Measurements from ENCODE around the gene CCNYL1. TPM values are rescaled to one million over a fixed set of nuclear protein-coding genes. Genes with fewer than 3 reads are reported as not detected.
A peak's percentile ranks its signal among the peaks of the same experiment; 100 is the strongest.

CCNYL1 gene
- total RNA-seq, 1 donor from 2014 or later, result 24.3 TPM

- Mint-ChIP-seq H3K4me3 (no peak overlapping the region), H3K9me3 (no peaks in the 10 kb centered on the region), H3K4me1 (no peaks in the 10 kb centered on the region), H3K27ac (ENCODE audit: unreplicated experiment) (no peak overlapping the region), H3K36me3 (ENCODE audit: low read depth) (no peaks in the 10 kb centered on the region), H3K27me3 (ENCODE audit: low read depth) (no peaks in the 10 kb centered on the region)
- TF ChIP-seq, protein P1, sequence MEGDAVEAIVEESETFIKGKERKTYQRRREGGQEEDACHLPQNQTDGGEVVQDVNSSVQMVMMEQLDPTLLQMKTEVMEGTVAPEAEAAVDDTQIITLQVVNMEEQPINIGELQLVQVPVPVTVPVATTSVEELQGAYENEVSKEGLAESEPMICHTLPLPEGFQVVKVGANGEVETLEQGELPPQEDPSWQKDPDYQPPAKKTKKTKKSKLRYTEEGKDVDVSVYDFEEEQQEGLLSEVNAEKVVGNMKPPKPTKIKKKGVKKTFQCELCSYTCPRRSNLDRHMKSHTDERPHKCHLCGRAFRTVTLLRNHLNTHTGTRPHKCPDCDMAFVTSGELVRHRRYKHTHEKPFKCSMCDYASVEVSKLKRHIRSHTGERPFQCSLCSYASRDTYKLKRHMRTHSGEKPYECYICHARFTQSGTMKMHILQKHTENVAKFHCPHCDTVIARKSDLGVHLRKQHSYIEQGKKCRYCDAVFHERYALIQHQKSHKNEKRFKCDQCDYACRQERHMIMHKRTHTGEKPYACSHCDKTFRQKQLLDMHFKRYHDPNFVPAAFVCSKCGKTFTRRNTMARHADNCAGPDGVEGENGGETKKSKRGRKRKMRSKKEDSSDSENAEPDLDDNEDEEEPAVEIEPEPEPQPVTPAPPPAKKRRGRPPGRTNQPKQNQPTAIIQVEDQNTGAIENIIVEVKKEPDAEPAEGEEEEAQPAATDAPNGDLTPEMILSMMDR (conservative IDR thresholded peaks at IDR 0.05), result no peak
- no peak for DNase-seq (ENCODE audit: low read depth, low spot score)
These were observed 12.7 kb downstream of the CCNYL1 start for GRCh38 chr2:207724113-207724512.

GRCh38 chr2:207725873-207726578 lies 14.6 kb downstream of the CCNYL1 start:
- peaks cover 3% of the 10 kb centered on the region for H3K36me3 Mint-ChIP-seq (ENCODE audit: low read depth)
- DNase-seq (ENCODE audit: low read depth, low spot score), result no peak
- H3K27me3 Mint-ChIP-seq (ENCODE audit: low read depth), result no peaks in the 10 kb centered on the region
- no peak overlapping the region for H3K27ac Mint-ChIP-seq (ENCODE audit: unreplicated experiment)
- no peaks in the 10 kb centered on the region for H3K9me3 Mint-ChIP-seq
- no peaks in the 10 kb centered on the region for H3K4me1 Mint-ChIP-seq
- H3K4me3 Mint-ChIP-seq, result no peak overlapping the region
- TF ChIP-seq, protein P1 (conservative IDR thresholded peaks at IDR 0.05), result no peak

- no peak for DNase-seq (ENCODE audit: low read depth, low spot score)
- Mint-ChIP-seq H3K36me3 (ENCODE audit: low read depth) (peaks cover 3% of the 10 kb centered on the region), H3K4me1 (no peaks in the 10 kb centered on the region), H3K4me3 (no peak overlapping the region), H3K27me3 (ENCODE audit: low read depth) (no peaks in the 10 kb centered on the region), H3K9me3 (no peaks in the 10 kb centered on the region), H3K27ac (ENCODE audit: unreplicated experiment) (no peak overlapping the region)
- TF ChIP-seq, protein P1 (conservative IDR thresholded peaks at IDR 0.05), result no peak
These were observed 15.8 kb downstream of the CCNYL1 start for GRCh38 chr2:207727261-207727660.

GRCh38 chr2:207729465-207729998 lies 18.1 kb downstream of the CCNYL1 start:
- DNase-seq (ENCODE audit: low read depth, low spot score), result no peak

GRCh38 chr2:207731138-207731537 lies 19.7 kb downstream of the CCNYL1 start:
- Mint-ChIP-seq H3K36me3 (ENCODE audit: low read depth) (peaks cover 8% of the 10 kb centered on the region), H3K9me3 (no peaks in the 10 kb centered on the region), H3K27ac (ENCODE audit: unreplicated experiment) (no peak overlapping the region), H3K4me1 (no peaks in the 10 kb centered on the region), H3K4me3 (no peak overlapping the region), H3K27me3 (ENCODE audit: low read depth) (no peaks in the 10 kb centered on the region)
- TF ChIP-seq, protein P1 (conservative IDR thresholded peaks at IDR 0.05), result no peak
- DNase-seq (ENCODE audit: low read depth, low spot score), result no peak

More at GRCh38 chr2:207729465-207729998, 18.1 kb downstream of the CCNYL1 start:
- H3K27ac Mint-ChIP-seq (ENCODE audit: unreplicated experiment), result peak overlapping the region; percentile 95
- TF ChIP-seq, protein P1 (conservative IDR thresholded peaks at IDR 0.05), result no peak
- no peak overlapping the region for H3K4me3 Mint-ChIP-seq
- H3K9me3 Mint-ChIP-seq, result no peaks in the 10 kb centered on the region
- no peaks in the 10 kb centered on the region for H3K4me1 Mint-ChIP-seq
- no peaks in the 10 kb centered on the region for H3K27me3 Mint-ChIP-seq (ENCODE audit: low read depth)
- H3K36me3 Mint-ChIP-seq (ENCODE audit: low read depth), result peaks cover 5% of the 10 kb centered on the region
